DMS114 treated with DMSO at 0.1 percent for 48 hours (cell line): ENCODE measurements around the gene KRTAP12-3.
"Not testable (repeated sequence)": the region's sequence is repeated elsewhere in the genome, so short reads cannot be mapped to it uniquely, and the experiment has no call there.

Experiments
- DNase-seq: peaks from one replicate; lab custom pipeline; 2025; ENCODE audit not compliant: unreplicated experiment; lab: John Stamatoyannopoulos, UW

KRTAP12-3 gene

GRCh38 chr21:44650265-44650972 lies 7.3 kb upstream of the KRTAP12-3 start:
- DNase-seq = no peak

- DNase-seq = no peak
Observed at GRCh38 chr21:44650973-44651675, 6.6 kb upstream of the KRTAP12-3 start.

DNA sequence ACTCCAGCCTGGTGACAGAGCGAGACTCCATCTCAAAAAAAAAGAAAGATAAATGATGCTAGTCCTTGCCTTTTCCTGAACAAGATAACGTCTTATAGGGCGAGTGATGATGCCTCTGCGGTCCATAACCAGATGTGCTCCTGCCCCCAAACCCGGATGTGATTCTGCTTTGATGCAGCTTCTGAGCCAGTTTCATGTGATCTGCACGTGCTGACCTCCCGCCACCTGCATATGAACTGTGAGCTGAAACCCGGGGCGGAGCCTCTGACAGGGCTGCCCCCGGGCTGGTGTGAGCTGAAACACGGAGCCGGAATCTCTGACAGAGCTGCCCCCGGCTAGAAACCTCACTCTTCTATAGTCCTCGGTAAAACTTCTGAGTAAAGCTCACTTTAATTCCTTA lies 4.6 kb upstream of the KRTAP12-3 start:
- no peak for DNase-seq

DNA sequence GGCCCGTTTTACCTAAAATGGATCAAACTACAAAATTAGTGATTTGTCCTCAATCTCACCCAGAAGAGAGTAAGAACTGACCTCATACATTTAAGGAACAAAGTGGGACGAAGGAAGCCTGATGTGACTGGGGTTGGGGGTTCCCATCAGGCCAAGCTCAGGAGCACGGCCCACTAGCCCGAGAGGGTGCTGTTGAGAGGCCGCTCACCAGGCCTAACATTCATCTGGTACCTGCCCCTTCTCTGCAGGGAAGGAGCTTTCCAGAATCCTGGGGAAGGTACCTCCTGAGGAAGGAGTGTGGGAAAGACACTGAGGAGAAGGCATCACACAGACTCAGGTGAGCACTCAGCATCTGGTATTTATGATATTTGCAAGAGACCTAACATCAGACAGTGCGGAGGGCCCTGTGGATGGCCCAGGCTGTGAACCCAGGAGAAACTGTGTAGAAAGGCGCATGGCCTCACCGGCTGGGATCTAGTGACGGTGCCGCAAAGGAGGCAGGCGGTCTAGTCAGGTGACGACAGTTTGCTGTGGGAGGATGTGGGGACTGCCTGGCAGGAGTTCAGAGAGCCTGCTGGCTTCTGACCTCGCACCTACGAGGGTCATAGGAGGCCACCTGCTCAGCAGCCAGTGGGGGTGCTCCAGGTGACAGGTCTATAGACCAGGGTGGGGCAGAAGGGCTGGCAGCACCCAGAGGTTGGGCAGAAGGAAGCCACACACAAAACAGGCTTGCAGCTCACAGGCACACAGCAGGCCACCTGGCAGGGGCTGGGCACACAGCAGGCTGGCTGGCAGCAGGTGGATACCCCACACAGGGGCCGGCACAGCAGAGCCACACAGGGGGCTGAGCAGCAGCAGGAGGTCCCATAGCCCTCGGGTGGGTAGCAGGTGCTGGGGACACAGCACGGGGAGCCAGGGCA lies 3.8 kb upstream of the KRTAP12-3 start:
- DNase-seq = no peak

DNA sequence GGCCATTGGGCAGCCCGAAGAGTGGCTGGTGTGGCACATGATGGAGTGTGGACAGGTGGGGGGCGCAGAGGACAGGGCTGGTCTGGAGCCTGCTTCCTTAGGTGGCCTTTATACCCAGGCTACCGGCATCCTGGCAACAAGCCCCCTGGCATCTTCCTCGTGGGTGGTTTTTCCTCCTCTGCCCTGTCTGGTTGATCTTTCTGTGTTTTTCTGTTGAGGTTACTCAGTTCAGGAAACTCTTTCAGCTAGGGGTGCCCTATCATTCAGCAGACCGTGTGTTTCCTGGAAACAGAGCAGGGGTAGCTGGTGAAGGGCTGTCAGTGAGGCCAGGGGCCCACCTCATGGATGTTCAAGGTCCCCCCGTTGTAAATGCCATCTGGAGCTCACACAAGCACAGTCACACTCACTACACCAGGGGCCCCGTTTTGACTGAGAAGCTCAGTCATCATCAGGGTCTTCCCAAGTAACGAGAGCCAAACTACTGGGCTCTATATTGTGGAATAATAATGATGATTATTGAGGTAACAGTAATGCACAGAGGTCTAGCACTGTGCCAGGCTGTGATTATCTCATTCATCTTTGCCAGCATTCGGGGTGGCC lies 3.1 kb upstream of the KRTAP12-3 start, which contains the start of gene KRTAP12-4:
KRTAP12-4 (minus strand) TSS at position 84 of the 600 bp plus-strand sequence; CDS start at position 39, 45 bp downstream.
- DNase-seq = no peak

DNA sequence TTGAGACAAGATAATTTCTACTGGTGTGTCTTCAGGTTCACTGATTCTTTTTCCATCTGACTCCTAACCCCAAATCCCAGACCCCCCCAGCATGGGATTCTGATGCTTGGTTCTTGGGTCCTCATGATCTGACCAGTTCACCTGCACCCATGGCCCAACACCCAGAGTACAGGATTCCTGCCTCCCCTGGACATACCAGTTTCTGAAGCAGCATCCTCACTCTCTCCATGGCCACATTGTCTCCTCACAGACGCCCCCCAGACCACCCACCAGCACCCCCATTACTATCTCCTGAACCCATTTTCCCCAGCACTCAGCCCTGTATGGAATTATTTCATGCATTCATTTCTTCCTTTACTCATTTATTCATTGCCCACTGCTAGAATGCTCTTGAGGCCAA lies 864 bp upstream of the KRTAP12-3 start:
- no peak for DNase-seq

- no peak for DNase-seq
Observed at GRCh38 chr21:44658541-44658910, 794 bp downstream of the KRTAP12-3 start.

- DNase-seq = no peak
Observed at GRCh38 chr21:44658913-44659595, 1.3 kb downstream of the KRTAP12-3 start.

GRCh38 chr21:44661567-44661966 lies 3.8 kb downstream of the KRTAP12-3 start:
- not testable (repeated sequence) for DNase-seq

DNA sequence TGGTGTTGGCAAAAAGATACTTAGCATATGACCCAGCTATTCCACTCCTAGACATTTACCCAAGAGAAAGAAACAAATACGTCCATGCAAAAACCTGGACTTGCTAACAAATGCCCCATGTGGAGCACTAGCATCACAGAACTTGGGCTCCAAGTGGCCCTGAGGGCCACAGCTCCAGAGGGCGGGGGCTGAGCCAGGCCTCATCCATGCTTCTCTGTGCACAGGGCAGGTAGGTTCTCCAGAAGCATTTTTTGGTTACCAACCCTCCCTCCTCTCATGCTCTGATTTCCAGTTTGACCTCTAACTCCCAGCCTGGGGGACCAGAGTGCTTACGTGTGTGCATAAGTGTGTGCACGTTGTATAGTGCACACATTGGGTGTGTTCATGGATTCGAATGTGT lies 7.0 kb downstream of the KRTAP12-3 start:
- DNase-seq = no peak

GRCh38 chr21:44666401-44667320 lies 8.9 kb downstream of the KRTAP12-3 start, which contains the start of gene KRTAP12-2:
Gene KRTAP12-2 (minus strand): TSS chr21:44666927. CDS start chr21:44666886, 41 bp downstream.
- no peak for DNase-seq

DNA sequence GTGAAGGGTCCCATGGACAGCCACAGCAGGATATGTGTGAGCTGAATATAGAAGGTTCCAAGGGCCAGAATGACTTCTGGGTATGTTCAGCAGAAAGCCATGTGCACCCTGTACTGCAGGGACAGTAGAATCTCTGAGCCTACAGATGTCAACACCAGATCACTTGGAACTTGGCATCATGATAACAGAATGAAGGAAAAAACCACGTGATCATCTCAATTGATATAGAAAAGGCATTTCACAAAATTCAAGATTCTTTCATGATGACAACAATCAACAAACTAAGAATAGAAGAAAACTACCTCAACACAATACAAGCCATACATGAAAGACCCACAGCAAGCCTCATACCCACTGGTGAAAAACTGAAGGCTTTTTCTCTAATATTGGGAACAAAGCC lies 9.9 kb downstream of the KRTAP12-3 start:
- no peak for DNase-seq

- no peak for DNase-seq
Observed at GRCh38 chr21:44670642-44671432, 13.1 kb downstream of the KRTAP12-3 start.

GRCh38 chr21:44671911-44672310 lies 14.2 kb downstream of the KRTAP12-3 start:
- no peak for DNase-seq

DNA sequence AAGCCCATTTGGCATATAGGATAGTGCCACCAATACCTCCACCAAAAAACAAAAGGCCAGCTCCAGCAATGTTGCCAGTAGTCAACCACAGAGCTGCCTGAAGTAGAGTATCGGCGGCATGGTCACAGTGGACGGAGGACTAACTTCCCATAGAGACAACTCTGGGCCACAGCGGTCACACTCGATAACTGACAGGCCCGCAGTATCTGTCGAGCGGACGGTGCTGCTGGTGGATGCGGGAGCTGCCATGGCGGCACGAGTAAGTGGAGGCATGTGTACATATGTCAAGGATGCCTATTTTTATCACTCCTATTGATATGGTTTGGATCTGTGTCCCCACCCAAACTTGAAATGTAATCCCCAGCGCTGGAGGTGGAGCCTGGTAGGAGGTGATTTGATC lies 20.1 kb downstream of the KRTAP12-3 start:
- no peak for DNase-seq

DNA sequence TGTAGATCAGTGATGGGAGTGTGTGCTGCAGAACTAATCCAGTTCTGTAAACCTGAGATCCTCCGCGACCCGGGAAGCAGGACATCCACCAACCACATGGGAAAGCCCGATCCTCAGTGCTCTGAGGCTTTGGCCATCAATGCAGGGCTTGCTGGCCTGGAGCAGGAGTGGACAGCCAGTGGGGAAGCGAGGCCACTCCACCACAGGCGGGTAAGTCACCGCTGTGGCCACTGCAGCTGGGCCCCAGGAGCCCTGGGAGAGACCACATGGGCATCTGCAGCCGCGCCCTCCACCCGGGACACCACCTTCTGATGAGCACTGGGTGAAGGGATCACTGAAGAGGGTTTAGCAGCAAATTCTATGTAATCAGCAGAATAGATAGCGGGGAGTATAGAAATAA lies 23.4 kb downstream of the KRTAP12-3 start:
- no peak for DNase-seq

- DNase-seq = no peak
Observed at GRCh38 chr21:44681861-44682579, 24.3 kb downstream of the KRTAP12-3 start, which contains the start of gene KRTAP12-1. Gene KRTAP12-1 (minus strand): TSS chr21:44682163. CDS start chr21:44682123, 40 bp downstream.
